Natural killer cell (primary cell): ENCODE results near the gene HUNK. TPM values are rescaled to one million over a fixed set of nuclear protein-coding genes. Genes with fewer than 3 reads are reported as not detected.

Source experiments
- ATAC-seq, 3 donors: fragments of 150-1000 bp in 2 of 3; fragments of 200-7000 bp in 1 of 3; cut with Tn5 transposase; 1 replicate in 1 of 3; 2 replicates in 2 of 3; pipeline ENCODE4 v1.10.0; 2021; ENCODE audit warnings: mild to moderate bottlenecking in 2 of 3, moderate library complexity in 2 of 3
- DNase-seq, 2 donors: peaks; one replicate each; pipeline versions ENCODE4 v3.0.0 to v3.0.0-alpha.2; 2013 to 2021; ENCODE audit warnings: mixed read lengths in 1 of 2
- H3K27ac ChIP-seq: one replicate; pipeline ENCODE4 v1.5.1; 2013; ENCODE audit warnings: mild to moderate bottlenecking, low read length
- H3K27me3 ChIP-seq: one replicate; pipeline ENCODE4 v1.6.1; 2013; ENCODE audit warnings: low read length; ENCODE audit not compliant: control insufficient read depth, insufficient read depth
- H3K36me3 ChIP-seq: one replicate; pipeline ENCODE4 v1.6.1; 2013; ENCODE audit warnings: low read length; ENCODE audit not compliant: control insufficient read depth, insufficient read depth
- H3K4me1 ChIP-seq: one replicate; pipeline ENCODE4 v1.6.1; 2013; ENCODE audit warnings: low read length; ENCODE audit not compliant: control insufficient read depth, insufficient read depth
- H3K4me3 ChIP-seq: one replicate; pipeline ENCODE4 v1.5.1; 2013; ENCODE audit warnings: low read length
- H3K9me3 ChIP-seq: one replicate; pipeline ENCODE4 v1.6.1; 2013; ENCODE audit warnings: low read length; ENCODE audit not compliant: control insufficient read depth, insufficient read depth
- H3K27ac Mint-ChIP-seq, 2 donors: one replicate each; pipeline ENCODE4 v1.8.0; 2022; ENCODE audit warnings: mild to moderate bottlenecking in 2 of 2, mixed read lengths in 2 of 2, moderate library complexity in 1 of 2
- H3K27me3 Mint-ChIP-seq, 2 donors: one replicate each; pipeline ENCODE4 v1.8.0; 2022; ENCODE audit warnings: low read depth in 2 of 2, mixed read lengths in 2 of 2
- H3K36me3 Mint-ChIP-seq: one replicate; pipeline ENCODE4 v1.8.0; 2022; ENCODE audit warnings: mixed read lengths
- H3K4me1 Mint-ChIP-seq, 2 donors: one replicate each; pipeline ENCODE4 v1.8.0; 2022; ENCODE audit warnings: mixed read lengths in 2 of 2
- H3K4me3 Mint-ChIP-seq: one replicate; pipeline ENCODE4 v1.8.0; 2022; ENCODE audit warnings: mild to moderate bottlenecking, moderate library complexity, mixed read lengths
- H3K9me3 Mint-ChIP-seq, 2 donors: one replicate each; pipeline ENCODE4 v1.8.0; 2022; ENCODE audit warnings: mixed read lengths in 2 of 2
- CTCF ChIP-seq: fragments of 200-600 bp; IDR thresholded peaks from one replicate; pipeline ENCODE4 v1.8.0; 2022; ENCODE audit warnings: antibody characterized with exemption
- WGBS: methylation state at CpG from one replicate; pipeline ENCODE4 v1.1.7; 2013; ENCODE audit warnings: missing lambda C conversion rate; ENCODE audit not compliant: insufficient coverage; 5-methylcytosine and 5-hydroxymethylcytosine counted together
- intact Hi-C: fragments of 100-400 bp; cut with micrococcal nuclease; formaldehyde crosslinking; loops from one replicate; pipeline ENCODE4 v1.14.2; 2022
- total RNA-seq, 4 donors: library from RNA; stranded (reverse); fragments of 120-200 nt in 1 of 4; gene quantifications; one replicate each; pipeline versions ENCODE4 v1.2.3 to v1.2.4, GENCODE V29; 2013 to 2022

The HUNK gene
- total RNA-seq, 3 donors from 2014 or later (not counting 1 experiment from before 2014, with no cell fraction given): not detected

DNA sequence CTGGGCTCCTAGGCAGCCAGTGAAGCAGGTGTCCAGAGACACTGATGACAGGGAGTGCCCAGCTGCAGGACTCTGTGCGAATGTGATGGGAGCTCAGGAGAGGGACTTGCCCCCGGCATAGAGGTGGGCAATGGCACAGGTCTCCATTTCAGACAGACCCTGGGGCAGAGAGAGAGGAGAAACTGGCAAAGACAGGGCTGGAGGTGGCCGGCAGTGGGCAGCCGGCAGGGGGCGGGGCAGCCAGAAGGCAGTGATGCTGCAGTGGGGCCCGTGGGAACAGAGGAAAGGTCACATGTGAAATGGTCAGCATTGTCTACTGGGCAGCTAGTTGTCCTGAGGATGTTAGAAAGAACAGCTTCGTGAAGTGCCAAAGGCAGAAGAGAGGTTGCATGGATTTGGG lies 112.6 kb downstream of the HUNK start:
- Histone ChIP-seq H3K27me3 (no peaks in the 10 kb centered on the region), H3K27ac (no peak overlapping the region), H3K36me3 (no peaks in the 10 kb centered on the region), H3K4me3 (no peak overlapping the region), H3K9me3 (no peaks in the 10 kb centered on the region), H3K4me1 (no peaks in the 10 kb centered on the region)
- Mint-ChIP-seq H3K27me3 (peaks cover 0 to 8% of the 10 kb centered on the region in 2 donors), H3K9me3 (no peaks in the 10 kb centered on the region), H3K4me3 (no peak overlapping the region), H3K36me3 (no peaks in the 10 kb centered on the region), H3K4me1 (no peaks in the 10 kb centered on the region), H3K27ac (no peak overlapping the region)
- DNase-seq (no peak), ATAC-seq (no peak)
- TF ChIP-seq CTCF: no peak
- WGBS: 82% methylated on average over 7 of the region's 7 CpGs
- intact Hi-C loops: no loop called here

- 90% methylated on average over 17 of the region's 17 CpGs for WGBS
- DNase-seq (no peak), ATAC-seq (no peak)
- intact Hi-C loops: no loop called here
- H3K4me1 Mint-ChIP-seq: no peaks in the 10 kb centered on the region
- no peaks in the 10 kb centered on the region for H3K9me3 Mint-ChIP-seq
- no peak for TF ChIP-seq CTCF
- Histone ChIP-seq H3K27me3 (no peaks in the 10 kb centered on the region), H3K36me3 (no peaks in the 10 kb centered on the region), H3K27ac (no peak overlapping the region), H3K4me1 (no peaks in the 10 kb centered on the region), H3K9me3 (no peaks in the 10 kb centered on the region), H3K4me3 (no peak overlapping the region)
- H3K27me3 Mint-ChIP-seq: peaks cover 0 to 9% of the 10 kb centered on the region in 2 donors
- H3K27ac Mint-ChIP-seq: no peak overlapping the region
- H3K4me3 Mint-ChIP-seq: no peak overlapping the region
- H3K36me3 Mint-ChIP-seq: no peaks in the 10 kb centered on the region
These were observed 113.4 kb downstream of the HUNK start for GRCh38 chr21:31986035-31986856.

GRCh38 chr21:31987696-31988095 lies 114.9 kb downstream of the HUNK start:
- H3K27me3 ChIP-seq: no peaks in the 10 kb centered on the region
- WGBS: 71% methylated on average over 9 of the region's 9 CpGs
- intact Hi-C loops: no loop called here
- H3K27ac ChIP-seq: no peak overlapping the region
- DNase-seq (no peak), ATAC-seq (no peak)
- H3K4me3 Mint-ChIP-seq: no peak overlapping the region
- TF ChIP-seq CTCF: no peak
- no peak overlapping the region for H3K27ac Mint-ChIP-seq
- no peaks in the 10 kb centered on the region for H3K36me3 Mint-ChIP-seq
- H3K4me1 Mint-ChIP-seq: no peaks in the 10 kb centered on the region
- peaks cover 8 to 9% of the 10 kb centered on the region in 2 donors for H3K27me3 Mint-ChIP-seq
- H3K9me3 ChIP-seq: no peaks in the 10 kb centered on the region
- H3K4me1 ChIP-seq: no peaks in the 10 kb centered on the region
- H3K9me3 Mint-ChIP-seq: no peaks in the 10 kb centered on the region
- H3K4me3 ChIP-seq: no peak overlapping the region
- no peaks in the 10 kb centered on the region for H3K36me3 ChIP-seq
